Tibial artery (tissue), 4 donors: ENCODE data around the gene PTPRN2.

Source experiments
- DNase-seq, 2 donors: peaks; one replicate each; pipeline ENCODE4 v3.0.0-alpha.2; 2019
- H3K27ac ChIP-seq, 2 donors: fragments of 200-600 bp; sonication (generic) in 1 of 2; 1 replicate in 1 of 2; 2 replicates in 1 of 2; pipeline ENCODE4 v1.5.1; 2018 to 2019; ENCODE audit warnings: mild to moderate bottlenecking in 1 of 2
- H3K27me3 ChIP-seq, 2 donors: fragments of 200-600 bp; sonication (generic) in 1 of 2; one replicate each; pipeline versions ENCODE4 v1.5.1 to v1.6.0; 2016 to 2019
- H3K36me3 ChIP-seq, 3 donors: fragments of 200-600 bp; sonication (generic) in 2 of 3; one replicate each; pipeline ENCODE4 v1.5.1; 2016 to 2019; ENCODE audit warnings: mild to moderate bottlenecking in 2 of 3
- H3K4me1 ChIP-seq, 4 donors: fragments of 200-600 bp; sonication (generic) in 2 of 4; 1 replicate in 3 of 4; 2 replicates in 1 of 4; pipeline ENCODE4 v1.5.1; 2016 to 2019
- H3K4me3 ChIP-seq, 2 donors: fragments of 200-600 bp; sonication (generic) in 1 of 2; 1 replicate in 1 of 2; 2 replicates in 1 of 2; pipeline ENCODE4 v1.5.1; 2018 to 2019; ENCODE audit warnings: mild to moderate bottlenecking in 2 of 2
- H3K9me3 ChIP-seq, 3 donors: fragments of 200-600 bp; sonication (generic) in 1 of 3; one replicate each; pipeline ENCODE4 v1.5.1; 2016 to 2019
- intact Hi-C: fragments of 100-400 bp; cut with DNase I; formaldehyde crosslinking; loops from one replicate; pipeline ENCODE4 v1.15.0; 2023; ENCODE audit warnings: low total_unique reads
- TF ChIP-seq, protein P1 (sequence below), 2 experiments: fragments of 200-600 bp in 1 of 2; fragments of 450-650 bp in 1 of 2; IDR thresholded peaks; one replicate each; pipeline ENCODE4 v1.5.1; 2017 to 2019; ENCODE audit warnings: antibody characterized with exemption in 2 of 2, mild to moderate bottlenecking in 1 of 2, moderate library complexity in 1 of 2

PTPRN2 gene

DNA sequence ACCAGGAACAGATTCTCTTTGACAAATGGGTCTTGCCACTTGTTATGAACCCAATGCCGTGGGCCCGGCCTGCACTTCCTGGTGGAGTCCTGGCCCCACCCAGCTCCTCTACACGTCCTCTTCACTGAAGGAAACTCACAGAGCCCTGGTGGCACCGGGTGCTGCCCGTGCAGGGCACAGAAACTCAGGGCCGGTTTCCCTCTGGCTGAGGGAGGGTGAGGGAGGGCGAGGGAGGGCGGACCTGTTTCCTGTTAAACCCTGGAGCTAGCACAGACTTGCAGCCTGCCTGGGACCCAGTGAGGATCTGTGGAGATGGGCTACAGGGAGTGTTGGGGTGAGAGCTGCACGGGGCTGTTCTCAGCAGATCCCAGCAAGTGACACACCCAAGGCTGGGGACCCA is 596.3 kb downstream of the PTPRN2 start:
- H3K4me1 ChIP-seq = no peaks in the 10 kb centered on the region
- H3K36me3 ChIP-seq = no peaks in the 10 kb centered on the region
- DNase-seq = no peak
- no peak overlapping the region for H3K27ac ChIP-seq
- TF ChIP-seq, protein P1, sequence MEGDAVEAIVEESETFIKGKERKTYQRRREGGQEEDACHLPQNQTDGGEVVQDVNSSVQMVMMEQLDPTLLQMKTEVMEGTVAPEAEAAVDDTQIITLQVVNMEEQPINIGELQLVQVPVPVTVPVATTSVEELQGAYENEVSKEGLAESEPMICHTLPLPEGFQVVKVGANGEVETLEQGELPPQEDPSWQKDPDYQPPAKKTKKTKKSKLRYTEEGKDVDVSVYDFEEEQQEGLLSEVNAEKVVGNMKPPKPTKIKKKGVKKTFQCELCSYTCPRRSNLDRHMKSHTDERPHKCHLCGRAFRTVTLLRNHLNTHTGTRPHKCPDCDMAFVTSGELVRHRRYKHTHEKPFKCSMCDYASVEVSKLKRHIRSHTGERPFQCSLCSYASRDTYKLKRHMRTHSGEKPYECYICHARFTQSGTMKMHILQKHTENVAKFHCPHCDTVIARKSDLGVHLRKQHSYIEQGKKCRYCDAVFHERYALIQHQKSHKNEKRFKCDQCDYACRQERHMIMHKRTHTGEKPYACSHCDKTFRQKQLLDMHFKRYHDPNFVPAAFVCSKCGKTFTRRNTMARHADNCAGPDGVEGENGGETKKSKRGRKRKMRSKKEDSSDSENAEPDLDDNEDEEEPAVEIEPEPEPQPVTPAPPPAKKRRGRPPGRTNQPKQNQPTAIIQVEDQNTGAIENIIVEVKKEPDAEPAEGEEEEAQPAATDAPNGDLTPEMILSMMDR (IDR thresholded peaks at IDR 0.05) = no peak
- H3K9me3 ChIP-seq = peaks cover 0 to 7% (median 0%) of the 10 kb centered on the region in 3 donors
- intact Hi-C loops = no loop called here
- H3K27me3 ChIP-seq = peaks cover 0 to 11% of the 10 kb centered on the region in 2 donors
- no peak overlapping the region for H3K4me3 ChIP-seq

DNA sequence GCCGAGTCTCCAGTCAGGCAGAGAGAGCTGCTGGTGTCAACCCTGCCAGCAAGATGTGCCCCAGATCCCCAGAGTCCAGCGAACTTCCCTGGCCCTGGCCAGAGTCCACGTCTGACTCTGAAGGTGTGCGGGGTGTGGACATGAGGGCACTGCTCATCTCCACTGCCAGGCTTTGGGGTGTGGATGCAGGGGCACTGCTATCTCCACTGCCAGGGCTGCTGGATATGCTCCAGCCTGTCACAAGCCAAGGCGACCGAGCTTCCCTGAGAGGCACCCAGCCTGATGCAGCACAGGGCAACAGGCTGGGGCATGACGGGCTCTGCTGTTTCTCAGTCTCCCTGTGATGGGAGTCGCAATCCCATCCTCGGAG is 596.8 kb downstream of the PTPRN2 start:
- Histone ChIP-seq H3K27me3 (peaks cover 0 to 11% of the 10 kb centered on the region in 2 donors), H3K4me1 (no peaks in the 10 kb centered on the region), H3K36me3 (no peaks in the 10 kb centered on the region), H3K4me3 (no peak overlapping the region), H3K27ac (no peak overlapping the region), H3K9me3 (peaks cover 0 to 4% (median 0%) of the 10 kb centered on the region in 3 donors)
- peak in 1 of 2 donors; percentile 56 for DNase-seq
- TF ChIP-seq, protein P1 (IDR thresholded peaks at IDR 0.05) = no peak
- intact Hi-C loops = no loop called here

DNA sequence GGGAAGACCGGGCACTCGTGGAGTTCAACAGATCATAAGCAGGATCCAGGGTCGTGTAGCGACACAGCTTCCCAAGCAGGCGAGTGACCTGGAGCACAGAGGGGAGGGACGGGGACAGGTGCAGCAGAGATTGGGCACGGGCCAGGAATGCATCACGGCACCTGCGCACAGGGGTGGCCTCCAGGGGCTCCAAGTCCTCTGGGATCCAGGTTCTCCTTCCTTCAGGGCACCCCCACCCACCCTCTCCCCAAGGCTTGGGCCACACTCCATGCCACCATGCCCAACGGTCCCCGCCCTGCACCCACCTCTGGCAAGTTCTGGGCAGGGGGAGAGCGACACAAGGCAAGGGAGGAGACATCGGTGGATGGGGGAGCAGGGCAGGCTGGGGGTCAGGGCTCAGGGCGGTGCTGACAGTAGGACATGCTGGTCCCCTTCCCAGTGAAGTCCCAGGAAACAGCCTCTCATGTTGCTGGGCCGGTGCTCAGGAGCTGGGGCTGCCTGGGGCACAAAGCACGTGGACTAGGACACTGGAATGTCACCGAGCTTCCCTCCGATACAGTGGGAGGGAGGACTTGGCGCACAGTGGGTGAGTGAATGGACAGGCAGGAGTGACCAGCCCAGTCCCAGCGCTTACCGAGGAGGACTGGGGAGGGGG is 597.3 kb downstream of the PTPRN2 start:
- no peak overlapping the region for H3K4me3 ChIP-seq
- TF ChIP-seq, protein P1 (IDR thresholded peaks at IDR 0.05) = no peak
- peaks cover 0 to 11% of the 10 kb centered on the region in 2 donors for H3K27me3 ChIP-seq
- intact Hi-C loops = no loop called here
- H3K36me3 ChIP-seq = no peaks in the 10 kb centered on the region
- H3K27ac ChIP-seq = no peak overlapping the region
- no peaks in the 10 kb centered on the region for H3K4me1 ChIP-seq
- H3K9me3 ChIP-seq = no peaks in the 10 kb centered on the region
- peak in 1 of 2 donors; percentile 57 for DNase-seq

DNA sequence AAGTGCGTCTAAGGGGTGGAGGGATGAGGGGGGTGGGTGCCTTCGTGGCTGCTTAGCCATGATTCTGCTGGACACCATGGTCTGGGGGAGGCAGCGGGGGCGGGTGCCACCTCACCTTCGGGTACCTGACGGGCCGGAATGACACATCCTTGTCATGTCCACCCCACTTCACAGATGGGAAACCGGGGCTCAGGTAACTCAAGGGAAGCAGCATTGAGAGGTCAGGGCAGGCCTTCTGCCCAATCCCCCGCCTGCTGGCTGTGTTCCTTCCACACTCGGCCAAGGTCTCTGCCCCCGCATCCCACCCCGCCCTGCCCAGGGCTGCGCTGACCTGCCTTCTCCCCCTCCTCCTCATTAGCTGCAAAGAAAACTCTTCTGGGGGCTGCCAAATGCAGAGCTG is 598.0 kb downstream of the PTPRN2 start:
- Histone ChIP-seq H3K4me3 (no peak overlapping the region), H3K27me3 (peaks cover 0 to 11% of the 10 kb centered on the region in 2 donors), H3K27ac (no peak overlapping the region), H3K9me3 (no peaks in the 10 kb centered on the region), H3K4me1 (no peaks in the 10 kb centered on the region), H3K36me3 (no peaks in the 10 kb centered on the region)
- intact Hi-C loops = no loop called here
- DNase-seq = peak in 1 of 2 donors; percentile 55
- TF ChIP-seq, protein P1 (IDR thresholded peaks at IDR 0.05) = no peak

DNA sequence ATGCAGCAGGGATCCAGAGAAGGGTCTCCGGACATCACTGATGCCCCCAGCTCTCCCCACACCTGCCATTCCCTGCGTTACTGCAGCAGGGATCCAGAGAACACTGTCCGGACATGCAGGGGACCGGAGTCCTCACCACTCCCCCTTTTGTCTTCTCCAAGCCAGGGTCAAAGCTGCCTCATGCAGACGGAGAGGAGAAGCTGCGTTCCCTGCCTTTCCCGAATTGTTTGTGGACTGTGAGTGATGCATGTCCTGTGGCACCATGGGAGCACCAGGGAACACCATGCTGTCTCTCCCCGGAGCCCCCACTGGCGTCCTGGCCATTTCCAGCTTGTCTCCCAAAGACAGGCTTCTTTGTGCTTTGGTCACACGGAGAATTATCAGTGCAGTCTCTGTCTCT is 599.7 kb downstream of the PTPRN2 start:
- TF ChIP-seq, protein P1 (IDR thresholded peaks at IDR 0.05) = no peak
- intact Hi-C loops = no loop called here
- H3K36me3 ChIP-seq = no peaks in the 10 kb centered on the region
- no peak for DNase-seq
- H3K27me3 ChIP-seq = peaks cover 0 to 11% of the 10 kb centered on the region in 2 donors
- no peaks in the 10 kb centered on the region for H3K9me3 ChIP-seq
- no peak overlapping the region for H3K4me3 ChIP-seq
- H3K27ac ChIP-seq = no peak overlapping the region
- H3K4me1 ChIP-seq = no peaks in the 10 kb centered on the region
